Tibial artery (tissue), 4 donors: ENCODE results near the gene ATP13A3.
A peak's percentile ranks its signal among the peaks of the same experiment; 100 is the strongest.

Experiments used
- DNase-seq, 2 donors: peaks; one replicate each; pipeline ENCODE4 v3.0.0-alpha.2; 2019
- H3K27ac ChIP-seq, 2 donors: fragments of 200-600 bp; sonication (generic) in 1 of 2; 1 replicate in 1 of 2; 2 replicates in 1 of 2; pipeline ENCODE4 v1.5.1; 2018 to 2019; ENCODE audit warnings: mild to moderate bottlenecking in 1 of 2
- H3K27me3 ChIP-seq, 2 donors: fragments of 200-600 bp; sonication (generic) in 1 of 2; one replicate each; pipeline versions ENCODE4 v1.5.1 to v1.6.0; 2016 to 2019
- H3K36me3 ChIP-seq, 3 donors: fragments of 200-600 bp; sonication (generic) in 2 of 3; one replicate each; pipeline ENCODE4 v1.5.1; 2016 to 2019; ENCODE audit warnings: mild to moderate bottlenecking in 2 of 3
- H3K4me1 ChIP-seq, 4 donors: fragments of 200-600 bp; sonication (generic) in 2 of 4; 1 replicate in 3 of 4; 2 replicates in 1 of 4; pipeline ENCODE4 v1.5.1; 2016 to 2019
- H3K4me3 ChIP-seq, 2 donors: fragments of 200-600 bp; sonication (generic) in 1 of 2; 1 replicate in 1 of 2; 2 replicates in 1 of 2; pipeline ENCODE4 v1.5.1; 2018 to 2019; ENCODE audit warnings: mild to moderate bottlenecking in 2 of 2
- H3K9me3 ChIP-seq, 3 donors: fragments of 200-600 bp; sonication (generic) in 1 of 3; one replicate each; pipeline ENCODE4 v1.5.1; 2016 to 2019
- CTCF ChIP-seq, 2 experiments: fragments of 200-600 bp in 1 of 2; fragments of 450-650 bp in 1 of 2; IDR thresholded peaks; one replicate each; pipeline ENCODE4 v1.5.1; 2017 to 2019; ENCODE audit warnings: antibody characterized with exemption in 2 of 2, mild to moderate bottlenecking in 1 of 2, moderate library complexity in 1 of 2
- intact Hi-C: fragments of 100-400 bp; cut with DNase I; formaldehyde crosslinking; loops from one replicate; pipeline ENCODE4 v1.15.0; 2023; ENCODE audit warnings: low total_unique reads

Gene ATP13A3

GRCh38 chr3:194488055-194488742 is 1.4 kb upstream of the ATP13A3 start:
- no peak for TF ChIP-seq CTCF (IDR thresholded peaks at IDR 0.05)
- intact Hi-C loops, result no loop called here
- DNase-seq, result no peak
- H3K27me3 ChIP-seq, result no peaks in the 10 kb centered on the region
- H3K4me1 ChIP-seq, result peaks cover 0 to 59% (median 33%) of the 10 kb centered on the region in 4 donors
- peak overlapping the region; percentile 95 to 96 for H3K27ac ChIP-seq
- H3K4me3 ChIP-seq, result peak overlapping the region; percentile 85 to 88
- H3K36me3 ChIP-seq, result no peaks in the 10 kb centered on the region
- H3K9me3 ChIP-seq, result no peaks in the 10 kb centered on the region

GRCh38 chr3:194487289-194488054 is 670 bp upstream of the ATP13A3 start:
- intact Hi-C loops, result no loop called here
- Histone ChIP-seq H3K4me3 (peak overlapping the region; percentile 85 to 88), H3K36me3 (no peaks in the 10 kb centered on the region), H3K4me1 (peaks cover 0 to 62% (median 33%) of the 10 kb centered on the region in 4 donors), H3K27me3 (no peaks in the 10 kb centered on the region), H3K27ac (peak overlapping the region; percentile 95 to 96), H3K9me3 (no peaks in the 10 kb centered on the region)
- DNase-seq, result peak; percentile 75 to 87
- no peak for TF ChIP-seq CTCF (IDR thresholded peaks at IDR 0.05)

- intact Hi-C loops, result no loop called here
- peak overlapping the region; percentile 85 to 88 for H3K4me3 ChIP-seq
- TF ChIP-seq CTCF (IDR thresholded peaks at IDR 0.05), result peak in 1 of 2 experiments; percentile 13
- H3K27ac ChIP-seq, result peak overlapping the region; percentile 95 to 96
- H3K27me3 ChIP-seq, result no peaks in the 10 kb centered on the region
- peak; percentile 31 to 74 for DNase-seq
- H3K9me3 ChIP-seq, result no peaks in the 10 kb centered on the region
- H3K4me1 ChIP-seq, result peaks cover 0 to 77% (median 39%) of the 10 kb centered on the region in 4 donors
- H3K36me3 ChIP-seq, result no peaks in the 10 kb centered on the region
Measured at GRCh38 chr3:194485881-194486539, 792 bp downstream of the ATP13A3 start.

- H3K27me3 ChIP-seq, result no peaks in the 10 kb centered on the region
- peaks cover 0 to 81% (median 43%) of the 10 kb centered on the region in 4 donors for H3K4me1 ChIP-seq
- H3K4me3 ChIP-seq, result peak overlapping the region; percentile 85 to 88
- no peak for DNase-seq
- TF ChIP-seq CTCF (IDR thresholded peaks at IDR 0.05), result no peak
- no peaks in the 10 kb centered on the region for H3K36me3 ChIP-seq
- H3K27ac ChIP-seq, result peak overlapping the region; percentile 95 to 96
- intact Hi-C loops, result no loop called here
- H3K9me3 ChIP-seq, result no peaks in the 10 kb centered on the region
Measured at GRCh38 chr3:194485468-194485880, 1.3 kb downstream of the ATP13A3 start.

- no peaks in the 10 kb centered on the region for H3K27me3 ChIP-seq
- no peaks in the 10 kb centered on the region for H3K36me3 ChIP-seq
- peaks cover 0 to 81% (median 37%) of the 10 kb centered on the region in 4 donors for H3K4me1 ChIP-seq
- intact Hi-C loops, result no loop called here
- no peak for DNase-seq
- H3K9me3 ChIP-seq, result no peaks in the 10 kb centered on the region
- peak overlapping the region in 1 of 2 donors; percentile 96 for H3K27ac ChIP-seq
- peak overlapping the region; percentile 85 to 88 for H3K4me3 ChIP-seq
- no peak for TF ChIP-seq CTCF (IDR thresholded peaks at IDR 0.05)
Measured at GRCh38 chr3:194484614-194485013, 2.2 kb downstream of the ATP13A3 start.
